Suprapubic skin (tissue), 4 donors: ENCODE measurements around the gene AK4. TPM values are rescaled to one million over a fixed set of nuclear protein-coding genes. Genes with fewer than 3 reads are reported as not detected.
A peak's percentile ranks its signal among the peaks of the same experiment; 100 is the strongest.

ENCODE experiments used
- DNase-seq, 2 donors: peaks; one replicate each; pipeline ENCODE4 v3.0.0-alpha.2; 2019; ENCODE audit warnings: low spot score in 2 of 2
- H3K27ac ChIP-seq: fragments of 200-600 bp; sonication (generic); one replicate; pipeline ENCODE4 v1.5.1; 2019
- H3K27me3 ChIP-seq: fragments of 200-600 bp; sonication (generic); one replicate; pipeline ENCODE4 v1.5.1; 2019
- H3K36me3 ChIP-seq: fragments of 200-600 bp; sonication (generic); one replicate; pipeline ENCODE4 v1.5.1; 2019
- H3K4me1 ChIP-seq: fragments of 200-600 bp; sonication (generic); one replicate; pipeline ENCODE4 v1.5.1; 2019
- H3K4me3 ChIP-seq: fragments of 200-600 bp; sonication (generic); one replicate; pipeline ENCODE4 v1.5.1; 2019; ENCODE audit warnings: mild to moderate bottlenecking
- H3K9me3 ChIP-seq: fragments of 200-600 bp; sonication (generic); one replicate; pipeline ENCODE4 v1.5.1; 2019
- CTCF ChIP-seq, 2 donors: fragments of 200-600 bp in 1 of 2; fragments of 450-650 bp in 1 of 2; sonication (generic) in 1 of 2; IDR thresholded peaks; one replicate each; pipeline ENCODE4 v1.5.1; 2016 to 2019; ENCODE audit warnings: antibody characterized with exemption in 2 of 2, mild to moderate bottlenecking in 1 of 2, moderate library complexity in 1 of 2
- EP300 ChIP-seq: sonication (generic); formaldehyde crosslinking; IDR thresholded peaks from one replicate; pipeline ENCODE4 v1.6.1; 2017; ENCODE audit warnings: antibody characterized with exemption
- POLR2A ChIP-seq, 2 donors: fragments of 450-650 bp; IDR thresholded peaks; one replicate each; pipeline ENCODE4 v1.6.1; 2017; ENCODE audit warnings: antibody characterized with exemption in 2 of 2, mild to moderate bottlenecking in 2 of 2, moderate library complexity in 2 of 2
- POLR2AphosphoS5 ChIP-seq, 3 donors: sonication (generic); formaldehyde crosslinking; IDR thresholded peaks; one replicate each; pipeline ENCODE4 v1.6.1; 2017; ENCODE audit warnings: antibody characterized with exemption in 3 of 3
- WGBS: methylation state at CpG from one replicate; pipeline ENCODE4 v1.1.5; 2018; 5-methylcytosine and 5-hydroxymethylcytosine counted together
- total RNA-seq, 4 donors: library from RNA; depleted of rRNA; stranded (reverse); fragments of >200 nt; gene quantifications; one replicate each; pipeline ENCODE4 v1.1.0, GENCODE V29; 2016

Gene AK4
- total RNA-seq, 4 donors from 2014 or later, result 35.7 to 62.5 (median 54.8) TPM

- TF ChIP-seq POLR2AphosphoS5 (IDR thresholded peaks at IDR 0.05), result no peak
- no peak for TF ChIP-seq EP300
- no peak for TF ChIP-seq CTCF (IDR thresholded peaks at IDR 0.05)
- TF ChIP-seq POLR2A (IDR thresholded peaks at IDR 0.05), result no peak
- Histone ChIP-seq H3K27me3 (no peaks in the 10 kb centered on the region), H3K9me3 (no peaks in the 10 kb centered on the region), H3K27ac (no peak overlapping the region), H3K36me3 (no peaks in the 10 kb centered on the region), H3K4me1 (peaks cover 6% of the 10 kb centered on the region), H3K4me3 (no peak overlapping the region)
- no peak for DNase-seq
These were observed 97.3 kb downstream of the AK4 start for GRCh38 chr1:65245295-65245694.

DNA sequence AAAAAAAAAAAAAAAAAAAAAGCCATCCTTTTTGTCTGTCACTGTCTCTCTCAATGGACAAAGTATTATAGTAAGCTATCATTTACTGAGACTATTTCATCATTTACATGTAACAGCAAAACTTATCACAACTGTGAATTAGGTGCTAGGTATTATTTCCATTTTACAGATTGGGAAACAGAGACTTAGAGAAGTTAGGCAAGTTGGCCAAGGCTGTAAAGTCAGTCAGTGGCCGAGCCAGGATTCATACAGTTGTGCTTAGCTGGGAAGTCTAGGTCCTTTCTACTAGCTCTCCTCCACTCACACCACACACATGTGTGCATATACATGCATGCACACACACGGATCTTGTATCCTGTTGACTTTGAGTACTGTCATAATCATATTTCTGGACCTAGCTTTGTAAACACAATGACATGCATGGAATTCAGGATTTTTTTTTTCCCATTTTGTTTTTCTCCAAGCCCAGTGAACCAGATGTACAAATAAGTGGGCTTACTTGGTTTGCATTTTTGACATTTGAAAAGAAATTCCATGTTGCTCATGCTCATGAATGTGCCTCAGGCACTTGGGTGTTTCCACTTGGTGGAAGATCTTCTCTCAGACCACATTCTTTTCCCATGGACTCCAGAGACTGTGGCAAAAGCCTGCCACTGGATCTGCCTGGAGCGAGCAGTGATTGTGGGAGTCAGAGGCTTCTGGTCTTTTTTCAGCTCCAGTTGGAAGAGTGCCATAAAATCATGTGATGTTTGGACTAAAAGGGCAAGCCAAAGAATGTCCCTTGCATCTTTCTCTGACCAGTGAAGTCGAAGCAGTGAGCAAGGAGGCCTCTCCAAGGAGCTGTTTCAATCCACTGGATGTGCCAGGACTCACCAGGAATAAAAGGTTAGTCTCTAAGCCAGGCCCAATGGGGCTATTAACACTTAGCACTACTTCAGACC lies 99.7 kb downstream of the AK4 start:
- Histone ChIP-seq H3K27ac (peak overlapping the region; percentile 51), H3K4me3 (no peak overlapping the region), H3K9me3 (no peaks in the 10 kb centered on the region), H3K27me3 (no peaks in the 10 kb centered on the region), H3K4me1 (peaks cover 6% of the 10 kb centered on the region), H3K36me3 (no peaks in the 10 kb centered on the region)
- TF ChIP-seq CTCF (IDR thresholded peaks at IDR 0.05) (no peak), POLR2AphosphoS5 (IDR thresholded peaks at IDR 0.05) (no peak), POLR2A (IDR thresholded peaks at IDR 0.05) (no peak), EP300 (no peak)
- 56% methylated on average over 4 of the region's 4 CpGs for WGBS
- no peak for DNase-seq

GRCh38 chr1:65250826-65251225 lies 102.8 kb downstream of the AK4 start:
- Histone ChIP-seq H3K27me3 (no peaks in the 10 kb centered on the region), H3K4me1 (peaks cover 24% of the 10 kb centered on the region), H3K9me3 (no peaks in the 10 kb centered on the region), H3K36me3 (no peaks in the 10 kb centered on the region), H3K27ac (no peak overlapping the region), H3K4me3 (no peak overlapping the region)
- TF ChIP-seq POLR2AphosphoS5 (IDR thresholded peaks at IDR 0.05), result no peak
- no peak for TF ChIP-seq CTCF (IDR thresholded peaks at IDR 0.05)
- no peak for TF ChIP-seq EP300
- no peak for TF ChIP-seq POLR2A (IDR thresholded peaks at IDR 0.05)
- 72% methylated on average over 2 of the region's 2 CpGs for WGBS
- no peak for DNase-seq

GRCh38 chr1:65253800-65254319 lies 105.9 kb downstream of the AK4 start:
- peak overlapping the region; percentile 60 for H3K4me3 ChIP-seq
- H3K27ac ChIP-seq, result no peak overlapping the region
- no peaks in the 10 kb centered on the region for H3K27me3 ChIP-seq
- no peak for DNase-seq
- H3K9me3 ChIP-seq, result no peaks in the 10 kb centered on the region
- TF ChIP-seq POLR2AphosphoS5 (IDR thresholded peaks at IDR 0.05) (no peak), POLR2A (IDR thresholded peaks at IDR 0.05) (no peak), CTCF (IDR thresholded peaks at IDR 0.05) (no peak), EP300 (no peak)
- peaks cover 23% of the 10 kb centered on the region for H3K4me1 ChIP-seq
- WGBS, result 4% methylated on average over 11 of the region's 15 CpGs
- no peaks in the 10 kb centered on the region for H3K36me3 ChIP-seq

GRCh38 chr1:65254320-65255034 lies 106.5 kb downstream of the AK4 start:
- H3K36me3 ChIP-seq, result no peaks in the 10 kb centered on the region
- peak in 1 of 2 donors; percentile 17 for TF ChIP-seq CTCF (IDR thresholded peaks at IDR 0.05)
- no peak for TF ChIP-seq POLR2A (IDR thresholded peaks at IDR 0.05)
- H3K27ac ChIP-seq, result peak overlapping the region; percentile 3
- DNase-seq, result peak in 1 of 2 donors; percentile 72
- H3K4me3 ChIP-seq, result peak overlapping the region; percentile 60
- no peaks in the 10 kb centered on the region for H3K27me3 ChIP-seq
- H3K9me3 ChIP-seq, result no peaks in the 10 kb centered on the region
- 1% methylated on average over 9 of the region's 88 CpGs for WGBS
- peaks cover 23% of the 10 kb centered on the region for H3K4me1 ChIP-seq
